DOHH2 (cell line): ENCODE data around the gene AVPI1.
"Not testable (repeated sequence)": the region's sequence is repeated elsewhere in the genome, so short reads cannot be mapped to it uniquely, and the experiment has no call there.

Experiments
- CTCF ChIP-seq: fragments of 200-600 bp; sonication (generic); IDR thresholded peaks from one replicate; pipeline ENCODE4 v1.5.1; 2014; ENCODE audit warnings: antibody characterized with exemption, mild to moderate bottlenecking, low read depth, low read length; ENCODE audit not compliant: poor library complexity, severe bottlenecking
- EZH2phosphoT487 ChIP-seq: fragments of 200-600 bp; sonication (generic); IDR thresholded peaks from 2 replicates; pipeline ENCODE4 v1.6.1; 2017; ENCODE audit warnings: borderline replicate concordance, mild to moderate bottlenecking, antibody characterized with exemption, low read length, moderate library complexity, mixed read lengths

GRCh38 chr10:97642471-97643159, 44.4 kb downstream of the AVPI1 start:
- not testable (repeated sequence) for TF ChIP-seq CTCF, EZH2phosphoT487
